HG03558 (cell line): ENCODE measurements around the gene ADK.
"Not testable (repeated sequence)": the region's sequence is repeated elsewhere in the genome, so short reads cannot be mapped to it uniquely, and the experiment has no call there.

Source experiments
- ATAC-seq: cut with Tn5 transposase; IDR thresholded peaks from one replicate; pipeline ENCODE4 v1.9.1; 2021; ENCODE audit warnings: moderate number of reproducible peaks; ENCODE audit not compliant: unreplicated experiment; ENCODE audit errors: extremely low read depth

ADK gene

DNA sequence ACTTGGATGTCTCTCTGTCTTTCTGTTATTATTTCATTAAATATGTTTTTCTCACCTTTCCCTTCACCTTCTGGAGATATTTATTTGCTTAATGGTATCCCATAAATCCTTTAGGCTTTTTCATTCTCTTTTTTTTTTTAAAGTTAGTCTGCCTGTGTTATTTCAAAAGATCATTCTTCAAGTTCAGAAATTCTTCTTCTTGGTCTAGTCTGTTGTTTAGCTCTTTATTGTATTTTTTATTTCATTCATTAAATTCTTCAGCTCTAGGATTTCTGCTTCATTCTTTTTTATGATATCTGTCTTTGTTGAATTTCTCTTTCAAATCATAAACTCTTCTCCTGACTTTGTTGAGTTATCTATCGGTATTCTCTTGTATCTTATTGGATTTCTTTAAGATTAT, 363.3 kb downstream of the ADK start:
- ATAC-seq: no peak

DNA sequence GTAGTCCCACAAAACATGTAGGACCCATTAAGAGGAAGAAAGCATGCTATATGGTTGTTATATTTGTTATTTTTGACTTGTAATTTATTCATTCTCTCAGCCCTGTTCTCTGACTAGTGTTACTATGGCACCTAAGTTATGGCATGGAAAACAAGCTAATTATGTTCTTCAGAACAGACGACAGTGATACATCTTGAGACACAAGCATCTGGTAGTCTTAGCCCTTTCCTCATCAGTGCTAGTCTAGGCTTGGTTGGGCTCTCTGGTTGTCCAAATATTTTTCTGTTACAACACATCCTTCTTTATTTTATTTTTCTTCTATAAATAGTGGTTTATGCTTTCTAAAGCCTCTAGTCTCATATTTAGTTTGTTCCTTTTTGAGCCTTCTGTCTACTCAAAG, 367.0 kb downstream of the ADK start:
- ATAC-seq: no peak

DNA sequence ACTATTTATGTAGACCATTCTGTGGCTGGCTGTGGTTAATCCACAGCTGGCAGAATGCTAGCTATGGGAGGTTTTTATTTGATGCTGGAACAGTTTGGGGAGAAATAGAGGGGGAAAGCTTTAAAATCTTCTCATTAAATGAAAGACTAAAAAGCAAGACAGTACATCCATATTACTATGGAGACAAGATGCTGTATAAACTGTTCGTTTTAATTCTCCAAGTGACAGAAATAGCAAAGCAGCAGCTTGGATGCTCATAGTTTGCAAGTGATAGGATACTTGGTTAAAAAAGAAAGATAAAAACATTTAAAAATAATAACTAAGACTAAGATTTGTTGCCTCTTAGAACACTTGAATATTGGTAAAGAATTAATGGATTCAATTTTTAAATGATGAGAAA, 370.5 kb downstream of the ADK start:
- ATAC-seq: no peak

DNA sequence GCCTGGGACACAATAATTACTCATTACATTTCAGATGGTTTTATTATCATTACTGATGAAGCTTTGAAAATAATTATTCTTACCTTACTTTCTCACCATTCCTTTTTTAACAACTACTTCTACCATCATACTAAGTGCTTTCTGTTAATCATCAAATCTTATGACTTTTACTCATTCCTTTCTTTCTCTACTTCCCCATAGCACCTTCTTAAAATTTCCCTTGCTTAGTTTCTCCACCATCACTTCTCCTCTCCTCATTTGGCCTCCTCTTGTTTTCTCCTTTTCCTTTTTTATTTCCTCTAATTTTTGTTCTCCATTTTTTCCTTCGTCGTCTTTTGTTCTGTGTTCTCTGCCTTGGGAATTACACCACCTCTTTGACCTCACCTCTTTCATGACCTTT, 372.2 kb downstream of the ADK start:
- ATAC-seq: no peak

DNA sequence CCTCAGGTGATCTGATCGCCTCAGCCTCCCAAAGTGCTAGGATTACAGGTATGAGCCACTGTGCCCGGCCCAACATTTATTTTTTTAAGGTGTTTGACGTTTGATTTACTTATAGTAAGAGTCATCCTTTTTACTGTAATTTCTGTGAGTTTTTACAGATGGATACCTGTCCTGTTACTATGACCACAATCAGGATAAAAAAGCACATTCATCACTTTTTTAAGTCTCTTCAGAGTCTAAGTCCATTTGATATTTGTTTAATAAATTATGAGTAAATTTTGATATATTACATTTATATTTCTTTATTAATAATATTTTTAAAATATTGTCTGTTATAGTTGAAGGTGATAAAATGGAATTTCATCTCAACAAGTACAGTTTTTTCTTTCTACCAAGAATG, 374.9 kb downstream of the ADK start:
- no peak for ATAC-seq

GRCh38 chr10:74527611-74528010, 376.6 kb downstream of the ADK start:
- ATAC-seq: not testable (repeated sequence)

GRCh38 chr10:74529205-74529604, 378.2 kb downstream of the ADK start:
- ATAC-seq: no peak

GRCh38 chr10:74530981-74531380, 380.0 kb downstream of the ADK start:
- ATAC-seq: no peak

DNA sequence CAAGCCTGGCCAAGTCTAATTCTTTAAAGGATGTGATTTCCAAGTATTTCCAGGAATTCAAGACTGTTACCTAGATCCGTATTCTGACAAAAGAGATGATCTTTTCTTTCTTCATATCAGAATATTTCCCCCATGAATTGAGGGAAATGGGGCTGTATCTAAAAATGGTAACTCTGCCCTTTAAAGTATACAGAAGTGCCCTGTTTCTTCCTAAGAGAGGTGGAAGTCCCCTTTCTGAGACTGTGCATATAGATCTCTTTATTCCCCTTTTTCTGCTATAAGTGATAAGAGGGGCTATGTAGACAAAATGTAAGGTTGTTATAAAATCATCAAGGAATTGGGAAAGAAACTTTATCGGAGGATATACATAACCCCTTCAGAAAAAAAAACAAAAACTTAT, 388.3 kb downstream of the ADK start:
- ATAC-seq: no peak

- no peak for ATAC-seq
These were observed 390.4 kb downstream of the ADK start for GRCh38 chr10:74541375-74541774.

GRCh38 chr10:74542077-74542476, 391.1 kb downstream of the ADK start:
- ATAC-seq: no peak

- no peak for ATAC-seq
These were observed 392.3 kb downstream of the ADK start for GRCh38 chr10:74543276-74543675.

DNA sequence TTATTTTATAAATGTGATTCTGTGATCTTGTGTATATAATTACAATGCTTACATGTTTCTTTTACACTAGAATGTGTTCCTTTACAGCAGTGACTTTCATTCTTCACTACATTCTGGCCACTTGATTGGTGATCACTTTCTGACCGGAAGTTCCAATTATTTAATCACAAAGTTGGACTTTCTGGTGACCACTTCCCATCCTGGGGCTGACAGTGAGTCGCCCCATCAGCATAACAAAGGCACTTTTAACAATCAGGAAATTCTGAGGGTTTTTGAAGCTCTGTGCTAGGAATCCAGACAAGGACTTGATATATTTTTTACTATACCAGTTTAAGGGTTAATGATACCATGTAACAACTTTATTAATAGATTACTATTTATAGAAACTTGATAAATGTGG, 393.1 kb downstream of the ADK start:
- no peak for ATAC-seq

DNA sequence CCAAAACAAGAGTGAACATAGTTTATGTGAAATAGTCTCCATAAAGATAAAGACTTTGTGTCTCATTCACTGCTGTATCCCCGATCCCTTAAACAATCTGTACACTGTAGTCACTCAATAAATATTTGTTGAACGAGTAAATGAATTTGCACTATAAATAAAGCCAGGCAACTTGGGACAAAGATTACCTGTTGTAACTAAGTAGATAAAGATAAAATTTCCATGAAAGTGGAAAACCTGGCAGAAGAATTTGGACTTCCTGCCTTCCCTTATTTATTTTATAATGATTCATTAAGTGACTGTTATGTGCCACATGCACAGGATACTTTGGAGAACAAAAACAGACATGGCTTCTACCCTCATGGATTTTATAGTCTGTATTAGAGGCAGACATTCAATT, 397.7 kb downstream of the ADK start:
- ATAC-seq: no peak

- no peak for ATAC-seq
These were observed 405.2 kb downstream of the ADK start for GRCh38 chr10:74556072-74556705.

- ATAC-seq: no peak
These were observed 406.1 kb downstream of the ADK start for GRCh38 chr10:74557098-74557497.

- ATAC-seq: no peak
These were observed 407.4 kb downstream of the ADK start for GRCh38 chr10:74558403-74558802.

GRCh38 chr10:74558897-74559296, 407.9 kb downstream of the ADK start:
- no peak for ATAC-seq

- not testable (repeated sequence) for ATAC-seq
These were observed 417.9 kb downstream of the ADK start for GRCh38 chr10:74568896-74569295.

- ATAC-seq: not testable (repeated sequence)
These were observed 422.5 kb downstream of the ADK start for GRCh38 chr10:74573497-74573896.

- no peak for ATAC-seq
These were observed 424.2 kb downstream of the ADK start for GRCh38 chr10:74575191-74575720.

GRCh38 chr10:74575912-74576311, 424.9 kb downstream of the ADK start:
- no peak for ATAC-seq
